OCI-LY7 (cell line): ENCODE results near the gene ANKRD37.

Experiments used
- CTCF ChIP-seq: fragments of 200-600 bp; sonication (generic); conservative IDR thresholded peaks from 2 replicates; pipeline ENCODE4 v1.5.1; 2014; ENCODE audit warnings: mild to moderate bottlenecking, antibody characterized with exemption, low read length, moderate library complexity, mixed read lengths
- EZH2phosphoT487 ChIP-seq: fragments of 200-600 bp; sonication (generic); IDR thresholded peaks from 2 replicates; pipeline ENCODE4 v1.6.1; 2018; ENCODE audit warnings: low read depth, borderline replicate concordance, mild to moderate bottlenecking, mixed run types, antibody characterized with exemption, low read length, moderate library complexity, mixed read lengths

GRCh38 chr4:185408432-185408831 lies 11.8 kb downstream of the ANKRD37 start:
- TF ChIP-seq CTCF (no peak), EZH2phosphoT487 (no peak)
